ENCODE data around the gene BAK1. TPM values are rescaled to one million over a fixed set of nuclear protein-coding genes. Genes with fewer than 3 reads are reported as not detected.

BAK1 gene
- polyA plus RNA-seq, 1 donor (not counting 4 experiments of a cell fraction or from before 2014, with no cell fraction given): 61.1 TPM

DNA sequence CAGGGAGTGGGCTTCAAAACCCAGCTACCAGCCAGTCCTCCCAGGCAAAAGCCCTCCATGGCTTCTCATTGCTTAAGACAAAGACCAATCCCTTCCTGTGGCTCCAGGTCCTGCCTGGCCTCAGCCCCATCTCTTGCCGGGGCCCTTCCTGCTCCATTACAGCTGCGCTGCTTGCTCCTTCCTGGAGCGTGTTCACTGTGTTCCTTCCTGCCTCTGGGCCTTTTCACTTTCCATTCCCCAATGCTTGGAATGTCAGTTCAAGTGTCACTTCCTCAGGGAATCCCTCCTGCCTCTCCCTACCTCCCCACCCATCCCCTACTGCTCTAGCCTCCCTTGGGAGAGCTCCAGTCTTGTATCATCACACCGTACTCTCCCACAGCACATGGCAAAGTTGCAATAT lies 30.0 kb upstream of the BAK1 start:
- DNase-seq (ENCODE audit: low read depth, low spot score): no peak
- dilution Hi-C loops (cut with MboI; ENCODE audit: extremely low pct_ligation_motif_present, low sequenced_read_pairs): no loop called here
- no peak overlapping the region for H3K9ac ChIP-seq (ENCODE audit: control insufficient read depth, extremely low read depth, insufficient read depth, low read length)
- H3K9me3 ChIP-seq (ENCODE audit: control insufficient read depth, low read depth, low read length): no peaks in the 10 kb centered on the region
- H4K20me1 ChIP-seq (ENCODE audit: control insufficient read depth, extremely low read depth, insufficient read depth, low read length): no peaks in the 10 kb centered on the region
- H3K4me2 ChIP-seq (ENCODE audit: control insufficient read depth, extremely low read depth, insufficient read depth, low read depth, low read length): no peak overlapping the region
- TF ChIP-seq, protein P1, sequence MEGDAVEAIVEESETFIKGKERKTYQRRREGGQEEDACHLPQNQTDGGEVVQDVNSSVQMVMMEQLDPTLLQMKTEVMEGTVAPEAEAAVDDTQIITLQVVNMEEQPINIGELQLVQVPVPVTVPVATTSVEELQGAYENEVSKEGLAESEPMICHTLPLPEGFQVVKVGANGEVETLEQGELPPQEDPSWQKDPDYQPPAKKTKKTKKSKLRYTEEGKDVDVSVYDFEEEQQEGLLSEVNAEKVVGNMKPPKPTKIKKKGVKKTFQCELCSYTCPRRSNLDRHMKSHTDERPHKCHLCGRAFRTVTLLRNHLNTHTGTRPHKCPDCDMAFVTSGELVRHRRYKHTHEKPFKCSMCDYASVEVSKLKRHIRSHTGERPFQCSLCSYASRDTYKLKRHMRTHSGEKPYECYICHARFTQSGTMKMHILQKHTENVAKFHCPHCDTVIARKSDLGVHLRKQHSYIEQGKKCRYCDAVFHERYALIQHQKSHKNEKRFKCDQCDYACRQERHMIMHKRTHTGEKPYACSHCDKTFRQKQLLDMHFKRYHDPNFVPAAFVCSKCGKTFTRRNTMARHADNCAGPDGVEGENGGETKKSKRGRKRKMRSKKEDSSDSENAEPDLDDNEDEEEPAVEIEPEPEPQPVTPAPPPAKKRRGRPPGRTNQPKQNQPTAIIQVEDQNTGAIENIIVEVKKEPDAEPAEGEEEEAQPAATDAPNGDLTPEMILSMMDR (optimal IDR thresholded peaks at IDR 0.05 in 1 of 3, IDR thresholded peaks at IDR 0.05 in 1 of 3, conservative IDR thresholded peaks at IDR 0.05 in 1 of 3; ENCODE audit: extremely low read depth in 1 of 3, insufficient read depth in 2 of 3, low read length in 3 of 3): no peak
- no peak for TF ChIP-seq EZH2 (IDR thresholded peaks at IDR 0.05; ENCODE audit: low read length)
- H2AFZ ChIP-seq (ENCODE audit: control insufficient read depth, low read length): peak overlapping the region; percentile 12
- no peak for FAIRE-seq
- no peaks in the 10 kb centered on the region for H3K36me3 ChIP-seq (ENCODE audit: control insufficient read depth in 2 of 2, extremely low read depth in 1 of 2, insufficient read depth in 2 of 2, low read length in 2 of 2)
- no peak overlapping the region for H3K27ac ChIP-seq (ENCODE audit: control insufficient read depth, insufficient read depth, low read length)
- no peak overlapping the region for H3K4me3 ChIP-seq (ENCODE audit: control insufficient read depth in 2 of 3, extremely low read depth in 1 of 3, insufficient read depth in 2 of 3, low read depth in 1 of 3, low read length in 3 of 3)
- H3K79me2 ChIP-seq (ENCODE audit: control insufficient read depth, insufficient read depth, low read length): no peaks in the 10 kb centered on the region
- peaks cover 34% of the 10 kb centered on the region for H3K4me1 ChIP-seq (ENCODE audit: control insufficient read depth, extremely low read depth, insufficient read depth, low read length)
- H3K27me3 ChIP-seq (ENCODE audit: control insufficient read depth, extremely low read depth, insufficient read depth, low read length): no peaks in the 10 kb centered on the region
- H3K9me1 ChIP-seq (ENCODE audit: control insufficient read depth, extremely low read depth, insufficient read depth, low read length): no peaks in the 10 kb centered on the region

DNA sequence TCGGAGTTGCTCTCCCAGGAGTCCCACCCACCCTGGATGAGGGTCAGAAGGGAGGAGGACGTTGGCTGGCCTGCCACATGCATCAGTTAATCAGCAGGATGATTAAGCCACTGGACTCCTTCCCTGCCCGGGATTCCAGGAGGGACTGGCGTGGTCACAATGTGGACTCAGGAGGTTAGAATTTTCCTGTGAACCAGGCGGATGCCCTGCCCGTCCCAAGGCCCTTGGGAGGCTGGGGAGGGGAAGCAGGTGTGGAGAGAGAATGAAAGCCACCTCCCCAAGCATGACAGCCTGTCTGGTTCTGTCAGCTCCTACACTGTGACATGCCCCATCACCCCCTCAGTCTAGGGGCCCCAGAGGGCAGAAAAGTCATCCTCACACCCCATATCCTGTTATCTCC lies 29.5 kb upstream of the BAK1 start:
- Histone ChIP-seq H3K27ac (ENCODE audit: control insufficient read depth, insufficient read depth, low read length) (no peak overlapping the region), H3K4me3 (ENCODE audit: control insufficient read depth in 2 of 3, extremely low read depth in 1 of 3, insufficient read depth in 2 of 3, low read depth in 1 of 3, low read length in 3 of 3) (no peak overlapping the region), H3K36me3 (ENCODE audit: control insufficient read depth in 2 of 2, extremely low read depth in 1 of 2, insufficient read depth in 2 of 2, low read length in 2 of 2) (no peaks in the 10 kb centered on the region), H4K20me1 (ENCODE audit: control insufficient read depth, extremely low read depth, insufficient read depth, low read length) (no peaks in the 10 kb centered on the region), H3K27me3 (ENCODE audit: control insufficient read depth, extremely low read depth, insufficient read depth, low read length) (no peaks in the 10 kb centered on the region), H3K79me2 (ENCODE audit: control insufficient read depth, insufficient read depth, low read length) (no peaks in the 10 kb centered on the region), H3K9ac (ENCODE audit: control insufficient read depth, extremely low read depth, insufficient read depth, low read length) (no peak overlapping the region), H2AFZ (ENCODE audit: control insufficient read depth, low read length) (no peak overlapping the region), H3K4me2 (ENCODE audit: control insufficient read depth, extremely low read depth, insufficient read depth, low read depth, low read length) (no peak overlapping the region), H3K4me1 (ENCODE audit: control insufficient read depth, extremely low read depth, insufficient read depth, low read length) (peaks cover 34% of the 10 kb centered on the region), H3K9me1 (ENCODE audit: control insufficient read depth, extremely low read depth, insufficient read depth, low read length) (no peaks in the 10 kb centered on the region), H3K9me3 (ENCODE audit: control insufficient read depth, low read depth, low read length) (no peaks in the 10 kb centered on the region)
- dilution Hi-C loops (cut with MboI; ENCODE audit: extremely low pct_ligation_motif_present, low sequenced_read_pairs): no loop called here
- no peak for FAIRE-seq
- no peak for TF ChIP-seq EZH2 (IDR thresholded peaks at IDR 0.05; ENCODE audit: low read length)
- TF ChIP-seq, protein P1 (optimal IDR thresholded peaks at IDR 0.05 in 1 of 3, IDR thresholded peaks at IDR 0.05 in 1 of 3, conservative IDR thresholded peaks at IDR 0.05 in 1 of 3; ENCODE audit: extremely low read depth in 1 of 3, insufficient read depth in 2 of 3, low read length in 3 of 3): no peak
- no peak for DNase-seq (ENCODE audit: low read depth, low spot score)

Data from keratinocyte (primary cell).